Mesodermal cell (in vitro differentiated cells): Measurements from ENCODE around the gene RASAL2.

ENCODE experiments used
- H3K27ac ChIP-seq: 2 replicates; pipeline ENCODE4 v1.7.0; 2013; ENCODE audit warnings: mild to moderate bottlenecking, low read depth, low read length, moderate library complexity; ENCODE audit not compliant: severe bottlenecking
- H3K36me3 ChIP-seq: 2 replicates; pipeline ENCODE4 v1.7.1; 2013; ENCODE audit warnings: mild to moderate bottlenecking, low read length, moderate library complexity; ENCODE audit not compliant: control insufficient read depth, insufficient read depth
- H3K4me1 ChIP-seq: one replicate; pipeline ENCODE4 v1.7.1; 2013; ENCODE audit warnings: mild to moderate bottlenecking, low read length; ENCODE audit not compliant: insufficient read depth, control insufficient read depth, poor library complexity, severe bottlenecking
- H3K4me3 ChIP-seq: 2 replicates; pipeline ENCODE4 v1.7.0; 2013; ENCODE audit warnings: low read length, control low read depth, mild to moderate bottlenecking; ENCODE audit not compliant: insufficient read depth, poor library complexity, severe bottlenecking; ENCODE audit errors: extremely low read depth
- H3K9me3 ChIP-seq: 2 replicates; pipeline ENCODE4 v1.7.1; 2013; ENCODE audit warnings: mild to moderate bottlenecking, low read length, moderate library complexity; ENCODE audit not compliant: control insufficient read depth
- WGBS, 2 experiments: methylation state at CpG; one replicate each; pipeline ENCODE4 v1.1.5; 2013; ENCODE audit warnings: missing lambda C conversion rate in 2 of 2; ENCODE audit not compliant: insufficient coverage in 2 of 2; 5-methylcytosine and 5-hydroxymethylcytosine counted together

RASAL2 gene

GRCh38 chr1:178262120-178262500 lies 168.2 kb downstream of the RASAL2 start:
- Histone ChIP-seq H3K4me1 (peaks cover 17% of the 10 kb centered on the region), H3K36me3 (no peaks in the 10 kb centered on the region), H3K27ac (peak overlapping the region; percentile 96), H3K9me3 (no peaks in the 10 kb centered on the region), H3K4me3 (no peak overlapping the region)
- WGBS, 2 experiments: no CpG with 5 or more reads among the region's 3 CpGs

GRCh38 chr1:178263341-178263740 lies 169.4 kb downstream of the RASAL2 start:
- no peak overlapping the region for H3K4me3 ChIP-seq
- H3K27ac ChIP-seq: peak overlapping the region; percentile 96
- peaks cover 22% of the 10 kb centered on the region for H3K4me1 ChIP-seq
- no peaks in the 10 kb centered on the region for H3K36me3 ChIP-seq
- H3K9me3 ChIP-seq: no peaks in the 10 kb centered on the region
- WGBS, 2 experiments: 57 to 71% methylated on average over 2 of the region's 2 CpGs

- Histone ChIP-seq H3K4me3 (no peak overlapping the region), H3K9me3 (no peaks in the 10 kb centered on the region), H3K27ac (no peak overlapping the region), H3K4me1 (peaks cover 33% of the 10 kb centered on the region), H3K36me3 (no peaks in the 10 kb centered on the region)
- WGBS, 2 experiments: 67 to 100% methylated on average over 1 of the region's 3 CpGs
Measured at GRCh38 chr1:178266113-178266512, 172.2 kb downstream of the RASAL2 start.

- H3K9me3 ChIP-seq: no peaks in the 10 kb centered on the region
- no peak overlapping the region for H3K4me3 ChIP-seq
- peaks cover 38% of the 10 kb centered on the region for H3K4me1 ChIP-seq
- peak overlapping the region; percentile 88 for H3K27ac ChIP-seq
- no peaks in the 10 kb centered on the region for H3K36me3 ChIP-seq
- 25 to 33% methylated on average over 4 of the region's 4 CpGs for WGBS, 2 experiments
Measured at GRCh38 chr1:178266619-178267066, 172.7 kb downstream of the RASAL2 start.

GRCh38 chr1:178267646-178268094 lies 173.8 kb downstream of the RASAL2 start:
- Histone ChIP-seq H3K4me3 (no peak overlapping the region), H3K27ac (peak overlapping the region; percentile 88), H3K4me1 (peaks cover 42% of the 10 kb centered on the region), H3K36me3 (no peaks in the 10 kb centered on the region), H3K9me3 (no peaks in the 10 kb centered on the region)
- WGBS, 2 experiments: 5 to 17% methylated on average over 2 of the region's 3 CpGs

GRCh38 chr1:178271471-178271870 lies 177.6 kb downstream of the RASAL2 start:
- Histone ChIP-seq H3K4me3 (no peak overlapping the region), H3K9me3 (no peaks in the 10 kb centered on the region), H3K27ac (no peak overlapping the region), H3K36me3 (no peaks in the 10 kb centered on the region), H3K4me1 (peaks cover 61% of the 10 kb centered on the region)
- 57 to 75% methylated on average over 1 of the region's 1 CpG for WGBS, 2 experiments

GRCh38 chr1:178273707-178274410 lies 180.0 kb downstream of the RASAL2 start:
- Histone ChIP-seq H3K36me3 (no peaks in the 10 kb centered on the region), H3K4me3 (no peak overlapping the region), H3K9me3 (peaks cover 7% of the 10 kb centered on the region), H3K27ac (no peak overlapping the region), H3K4me1 (peaks cover 53% of the 10 kb centered on the region)
- 40 to 60% methylated on average over 1 to 2 of the region's 6 CpGs for WGBS, 2 experiments

- Histone ChIP-seq H3K9me3 (peaks cover 7% of the 10 kb centered on the region), H3K4me3 (no peak overlapping the region), H3K36me3 (no peaks in the 10 kb centered on the region), H3K4me1 (peaks cover 58% of the 10 kb centered on the region), H3K27ac (peak overlapping the region; percentile 61)
- WGBS, 2 experiments: 73 to 80% methylated on average over 1 of the region's 2 CpGs
Measured at GRCh38 chr1:178275049-178275448, 181.1 kb downstream of the RASAL2 start.

- Histone ChIP-seq H3K4me3 (no peak overlapping the region), H3K27ac (peak overlapping the region; percentile 61), H3K4me1 (peaks cover 57% of the 10 kb centered on the region), H3K9me3 (peaks cover 7% of the 10 kb centered on the region), H3K36me3 (no peaks in the 10 kb centered on the region)
- WGBS, 2 experiments: no CpG with 5 or more reads among the region's 2 CpGs
Measured at GRCh38 chr1:178275553-178275952, 181.6 kb downstream of the RASAL2 start.

GRCh38 chr1:178277793-178278530 lies 184.1 kb downstream of the RASAL2 start:
- Histone ChIP-seq H3K4me3 (no peak overlapping the region), H3K27ac (peak overlapping the region; percentile 17), H3K9me3 (peaks cover 7% of the 10 kb centered on the region), H3K4me1 (peaks cover 50% of the 10 kb centered on the region), H3K36me3 (no peaks in the 10 kb centered on the region)
- 92 to 100% methylated on average over 3 to 4 of the region's 4 CpGs for WGBS, 2 experiments
